ENCODE data around the gene SMYD3. TPM values are rescaled to one million over a fixed set of nuclear protein-coding genes. Genes with fewer than 3 reads are reported as not detected.

SMYD3 gene
- total RNA-seq, 1 experiment from 2014 or later, result 25.5 TPM

DNA sequence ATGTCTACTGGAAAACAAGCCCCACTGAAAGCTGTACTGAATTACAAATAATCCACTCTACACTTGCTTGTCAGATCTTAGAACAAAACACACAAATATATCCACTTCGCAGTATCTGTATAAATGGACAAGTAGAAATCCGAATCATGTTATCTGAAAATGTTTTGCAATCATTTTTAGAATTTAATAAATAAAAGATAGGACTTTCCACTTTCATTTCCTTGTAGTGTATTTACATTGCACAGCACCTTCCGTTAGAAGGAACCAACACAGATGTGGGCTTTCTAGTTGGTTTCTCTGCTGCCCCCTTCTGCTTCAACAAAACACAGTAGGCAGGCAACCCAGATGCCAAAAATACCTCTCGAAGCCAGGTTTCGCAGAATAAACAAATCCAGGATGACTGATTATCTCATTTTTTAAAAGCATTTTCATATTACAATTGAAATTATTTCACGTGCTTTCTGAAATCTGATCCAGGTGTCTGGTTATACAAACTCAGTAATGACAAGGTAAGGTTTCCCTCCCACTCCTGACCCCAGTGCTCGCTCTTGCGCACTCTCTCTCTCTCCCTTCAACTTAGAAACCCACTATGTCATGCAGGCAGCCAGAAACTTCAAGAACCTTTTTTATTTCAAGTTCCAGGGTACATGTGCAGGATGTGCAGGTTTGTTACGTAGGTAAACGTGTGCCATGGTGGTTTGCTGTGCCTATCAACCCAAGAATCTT, 389.9 kb downstream of the SMYD3 start:
- no peak overlapping the region for H3K18ac ChIP-seq (ENCODE audit: insufficient read length, low read depth, low read length)
- no peaks in the 10 kb centered on the region for H3K79me1 ChIP-seq (ENCODE audit: insufficient read depth, low read depth, low read length, poor library complexity, severe bottlenecking)
- H3K27me3 Mint-ChIP-seq (ENCODE audit: low read depth), result no peaks in the 10 kb centered on the region
- no peak overlapping the region for H3K14ac ChIP-seq (ENCODE audit: insufficient read depth, low read length)
- H2BK20ac ChIP-seq (ENCODE audit: low read depth, low read length, poor library complexity, severe bottlenecking), result no peak overlapping the region
- no peaks in the 10 kb centered on the region for H3K79me2 ChIP-seq (ENCODE audit: insufficient read depth, low read length)
- no peak overlapping the region for H2AFZ ChIP-seq (ENCODE audit: low read length)
- no peak overlapping the region for H2AK5ac ChIP-seq (ENCODE audit: insufficient read length, low read length)
- H3K23ac ChIP-seq (ENCODE audit: insufficient read length, low read depth, low read length), result no peak overlapping the region
- H4K20me1 ChIP-seq (ENCODE audit: control insufficient read depth, insufficient read depth, insufficient read length), result no peaks in the 10 kb centered on the region
- no peaks in the 10 kb centered on the region for H3K9me3 ChIP-seq (ENCODE audit: control insufficient read depth, low read depth, low read length)
- no peak overlapping the region for H2BK15ac ChIP-seq (ENCODE audit: low read depth, low read length)
- H3K27ac ChIP-seq (ENCODE audit: insufficient read length, low read depth, low read length), result no peak overlapping the region
- no peak overlapping the region for H4K8ac ChIP-seq (replicated peaks; ENCODE audit: insufficient read length, low read depth, low read length)
- no peak overlapping the region for H3K9ac ChIP-seq (ENCODE audit: extremely low read depth, insufficient read length, low read length)
- no peak overlapping the region for H2BK12ac ChIP-seq (ENCODE audit: insufficient read length, low read depth, low read length)
- H3K4me1 ChIP-seq (ENCODE audit: insufficient read depth, low read length), result peaks cover 2% of the 10 kb centered on the region; the same call in 1 of the 2 replicates
- peaks cover 12 to 14% of the 10 kb centered on the region in 2 experiments for H3K4me1 Mint-ChIP-seq
- no peaks in the 10 kb centered on the region for H3K9me3 Mint-ChIP-seq
- H3K4me2 ChIP-seq (ENCODE audit: insufficient read depth, insufficient read length, low read length), result no peak overlapping the region
- DNase-seq, result peak; percentile 49
- H2BK5ac ChIP-seq (ENCODE audit: insufficient read length, low read length), result no peak overlapping the region
- no peak overlapping the region for H4K91ac ChIP-seq (ENCODE audit: insufficient read length, low read depth, low read length)
- no peaks in the 10 kb centered on the region for H3K27me3 ChIP-seq (ENCODE audit: insufficient read depth, low read length)
- peak overlapping the region in 1 of 3 experiments; percentile 74; a peak in 1 of 7 replicates for H3K27ac Mint-ChIP-seq
- H3K36me3 Mint-ChIP-seq (ENCODE audit: insufficient read depth in 1 of 3, low read depth in 3 of 3), result no peaks in the 10 kb centered on the region
- no peak overlapping the region for H4K5ac ChIP-seq (ENCODE audit: insufficient read length, low read depth, low read length)
- H3T11ph ChIP-seq (ENCODE audit: low read length), result no peak overlapping the region
- no peak overlapping the region for H3K4me3 Mint-ChIP-seq
- no peaks in the 10 kb centered on the region for H3K23me2 ChIP-seq (ENCODE audit: insufficient read length, low read depth, low read length, poor library complexity, severe bottlenecking)
- H3K56ac ChIP-seq (ENCODE audit: insufficient read length, low read depth, low read length), result no peak overlapping the region
- no peak overlapping the region for H2BK120ac ChIP-seq (ENCODE audit: low read depth, low read length, poor library complexity, severe bottlenecking)
- TF ChIP-seq, protein P1, sequence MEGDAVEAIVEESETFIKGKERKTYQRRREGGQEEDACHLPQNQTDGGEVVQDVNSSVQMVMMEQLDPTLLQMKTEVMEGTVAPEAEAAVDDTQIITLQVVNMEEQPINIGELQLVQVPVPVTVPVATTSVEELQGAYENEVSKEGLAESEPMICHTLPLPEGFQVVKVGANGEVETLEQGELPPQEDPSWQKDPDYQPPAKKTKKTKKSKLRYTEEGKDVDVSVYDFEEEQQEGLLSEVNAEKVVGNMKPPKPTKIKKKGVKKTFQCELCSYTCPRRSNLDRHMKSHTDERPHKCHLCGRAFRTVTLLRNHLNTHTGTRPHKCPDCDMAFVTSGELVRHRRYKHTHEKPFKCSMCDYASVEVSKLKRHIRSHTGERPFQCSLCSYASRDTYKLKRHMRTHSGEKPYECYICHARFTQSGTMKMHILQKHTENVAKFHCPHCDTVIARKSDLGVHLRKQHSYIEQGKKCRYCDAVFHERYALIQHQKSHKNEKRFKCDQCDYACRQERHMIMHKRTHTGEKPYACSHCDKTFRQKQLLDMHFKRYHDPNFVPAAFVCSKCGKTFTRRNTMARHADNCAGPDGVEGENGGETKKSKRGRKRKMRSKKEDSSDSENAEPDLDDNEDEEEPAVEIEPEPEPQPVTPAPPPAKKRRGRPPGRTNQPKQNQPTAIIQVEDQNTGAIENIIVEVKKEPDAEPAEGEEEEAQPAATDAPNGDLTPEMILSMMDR (conservative IDR thresholded peaks at IDR 0.05), result peak; percentile 73
- no CpG with 5 or more reads among the region's 10 CpGs for WGBS (ENCODE audit: extremely low coverage, insufficient read length, low lambda C conversion rate)
- H3K4ac ChIP-seq (ENCODE audit: low read depth, low read length), result no peak overlapping the region

Measured in H9 (cell line).